Esophagus muscularis mucosa (tissue), 4 donors: ENCODE data around the gene COQ10B. TPM values are rescaled to one million over a fixed set of nuclear protein-coding genes. Genes with fewer than 3 reads are reported as not detected.

Experiments used
- DNase-seq: peaks from one replicate; pipeline ENCODE4 v3.0.0-alpha.2; 2017; ENCODE audit errors: extremely low spot score
- H3K27ac ChIP-seq, 4 donors: fragments of 200-600 bp; sonication (generic); replicated peaks in 1 of 4; 1 replicate in 3 of 4; 2 replicates in 1 of 4; pipeline ENCODE4 v1.5.1; 2016 to 2019; ENCODE audit warnings: mild to moderate bottlenecking in 1 of 4
- H3K27me3 ChIP-seq, 4 donors: fragments of 200-600 bp; sonication (generic); one replicate each; pipeline versions ENCODE4 v1.5.1 to v1.6.0; 2016 to 2019
- H3K36me3 ChIP-seq, 4 donors: fragments of 200-600 bp; sonication (generic); one replicate each; pipeline ENCODE4 v1.5.1; 2016 to 2019
- H3K4me1 ChIP-seq, 4 donors: fragments of 200-600 bp; sonication (generic); one replicate each; pipeline ENCODE4 v1.5.1; 2016 to 2019
- H3K4me3 ChIP-seq, 4 donors: fragments of 200-600 bp; sonication (generic); 1 replicate in 2 of 4; 2 replicates in 2 of 4; pipeline ENCODE4 v1.5.1; 2016 to 2019; ENCODE audit warnings: mild to moderate bottlenecking in 4 of 4, moderate library complexity in 1 of 4
- H3K9me3 ChIP-seq, 4 donors: fragments of 200-600 bp; sonication (generic); 1 replicate in 3 of 4; 2 replicates in 1 of 4; pipeline ENCODE4 v1.5.1; 2016 to 2019
- CTCF ChIP-seq, 3 experiments: fragments of 200-600 bp in 2 of 3; fragments of 450-650 bp in 1 of 3; sonication (generic) in 2 of 3; IDR thresholded peaks; one replicate each; pipeline ENCODE4 v1.5.1; 2017 to 2019; ENCODE audit warnings: antibody characterized with exemption in 3 of 3, mild to moderate bottlenecking in 2 of 3, moderate library complexity in 1 of 3
- EP300 ChIP-seq: sonication (generic); formaldehyde crosslinking; IDR thresholded peaks from one replicate; pipeline ENCODE4 v1.6.1; 2017; ENCODE audit warnings: antibody characterized with exemption
- POLR2A ChIP-seq: fragments of 450-650 bp; IDR thresholded peaks from one replicate; pipeline ENCODE4 v1.6.1; 2017; ENCODE audit warnings: antibody characterized with exemption, moderate library complexity, mild to moderate bottlenecking, low read depth
- POLR2AphosphoS5 ChIP-seq, 2 donors: sonication (generic); formaldehyde crosslinking; IDR thresholded peaks; one replicate each; pipeline ENCODE4 v1.6.1; 2017; ENCODE audit warnings: antibody characterized with exemption in 2 of 2
- WGBS: methylation state at CpG from one replicate; pipeline ENCODE4 v1.1.5; 2018; 5-methylcytosine and 5-hydroxymethylcytosine counted together
- intact Hi-C: fragments of 100-400 bp; cut with DNase I; formaldehyde crosslinking; loops from one replicate; pipeline ENCODE4 v1.15.1; 2023
- total RNA-seq, 4 donors: library from RNA; depleted of rRNA; stranded (reverse); fragments of >200 nt; gene quantifications; one replicate each; pipeline versions ENCODE4 v1.1.0 to v1.2.1, GENCODE V29; 2016

COQ10B gene
- total RNA-seq, 4 donors from 2014 or later: 27.0 to 58.8 (median 43.8) TPM

- H3K27ac ChIP-seq: no peak overlapping the region
- intact Hi-C loops: no loop called here
- no peak for DNase-seq
- no peaks in the 10 kb centered on the region for H3K27me3 ChIP-seq
- 98% methylated on average over 6 of the region's 6 CpGs for WGBS
- H3K9me3 ChIP-seq: no peaks in the 10 kb centered on the region
- no peak overlapping the region for H3K4me3 ChIP-seq
- H3K4me1 ChIP-seq: peaks cover 17 to 23% (median 19%) of the 10 kb centered on the region in 4 donors
- peaks cover 0 to 34% (median 21%) of the 10 kb centered on the region in 4 donors for H3K36me3 ChIP-seq
- no peak for TF ChIP-seq CTCF (IDR thresholded peaks at IDR 0.05)
- no peak for TF ChIP-seq POLR2A
- no peak for TF ChIP-seq POLR2AphosphoS5 (IDR thresholded peaks at IDR 0.05)
- TF ChIP-seq EP300: no peak
These were observed 51.2 kb downstream of the COQ10B start for GRCh38 chr2:197504512-197504911.

- Histone ChIP-seq H3K4me1 (peaks cover 10 to 14% (median 12%) of the 10 kb centered on the region in 4 donors), H3K27me3 (no peaks in the 10 kb centered on the region), H3K4me3 (no peak overlapping the region), H3K9me3 (no peaks in the 10 kb centered on the region), H3K36me3 (peaks cover 0 to 34% (median 21%) of the 10 kb centered on the region in 4 donors), H3K27ac (no peak overlapping the region)
- DNase-seq: no peak
- WGBS: 97% methylated on average over 5 of the region's 5 CpGs
- TF ChIP-seq POLR2AphosphoS5 (IDR thresholded peaks at IDR 0.05) (no peak), POLR2A (no peak), CTCF (IDR thresholded peaks at IDR 0.05) (no peak), EP300 (no peak)
- intact Hi-C loops: no loop called here
These were observed 53.3 kb downstream of the COQ10B start for GRCh38 chr2:197506658-197507057.

GRCh38 chr2:197513915-197514314 lies 60.6 kb downstream of the COQ10B start:
- Histone ChIP-seq H3K9me3 (no peaks in the 10 kb centered on the region), H3K27ac (no peak overlapping the region), H3K4me1 (peaks cover 22 to 32% (median 30%) of the 10 kb centered on the region in 4 donors), H3K27me3 (no peaks in the 10 kb centered on the region), H3K36me3 (no peaks in the 10 kb centered on the region), H3K4me3 (no peak overlapping the region)
- TF ChIP-seq EP300 (no peak), POLR2AphosphoS5 (IDR thresholded peaks at IDR 0.05) (no peak), CTCF (IDR thresholded peaks at IDR 0.05) (no peak), POLR2A (no peak)
- DNase-seq: no peak
- 92% methylated on average over 5 of the region's 5 CpGs for WGBS
- intact Hi-C loops: loop anchor here (5.0 kb wide), 1 partner anchor 193 kb away; the partner anchor contains the start of gene MARS2

GRCh38 chr2:197514754-197515153 lies 61.4 kb downstream of the COQ10B start:
- Histone ChIP-seq H3K9me3 (no peaks in the 10 kb centered on the region), H3K36me3 (no peaks in the 10 kb centered on the region), H3K4me1 (peaks cover 24 to 39% (median 36%) of the 10 kb centered on the region in 4 donors), H3K27me3 (no peaks in the 10 kb centered on the region), H3K27ac (peak overlapping the region; percentile 88 to 94 (median 92)), H3K4me3 (peak overlapping the region; percentile 71 to 93 (median 90))
- TF ChIP-seq POLR2AphosphoS5 (IDR thresholded peaks at IDR 0.05) (no peak), POLR2A (no peak), EP300 (no peak), CTCF (IDR thresholded peaks at IDR 0.05) (no peak)
- WGBS: 64% methylated on average over 3 of the region's 3 CpGs
- no peak for DNase-seq
- intact Hi-C loops: loop anchor here (5.0 kb wide), 1 partner anchor 193 kb away; the partner anchor contains the start of gene MARS2

- intact Hi-C loops: no loop called here
- H3K4me1 ChIP-seq: peaks cover 24 to 39% (median 36%) of the 10 kb centered on the region in 4 donors
- WGBS: 0% methylated on average over 10 of the region's 16 CpGs
- DNase-seq: no peak
- H3K36me3 ChIP-seq: no peaks in the 10 kb centered on the region
- no peaks in the 10 kb centered on the region for H3K9me3 ChIP-seq
- TF ChIP-seq CTCF (IDR thresholded peaks at IDR 0.05): no peak
- no peak for TF ChIP-seq EP300
- no peak for TF ChIP-seq POLR2A
- no peak for TF ChIP-seq POLR2AphosphoS5 (IDR thresholded peaks at IDR 0.05)
- peak overlapping the region; percentile 88 to 94 (median 92) for H3K27ac ChIP-seq
- H3K4me3 ChIP-seq: peak overlapping the region; percentile 71 to 93 (median 90)
- no peaks in the 10 kb centered on the region for H3K27me3 ChIP-seq
These were observed 62.0 kb downstream of the COQ10B start for GRCh38 chr2:197515315-197515738.
